Mesenchymal stem cell (in vitro differentiated cells and primary cell): ENCODE results near the gene CCDC38.
A peak's percentile ranks its signal among the peaks of the same experiment; 100 is the strongest.

ENCODE experiments used
- DNase-seq: peaks from one replicate; pipeline ENCODE4 v3.0.0-alpha.2; 2013
- H2AFZ ChIP-seq: one replicate; pipeline ENCODE4 v1.6.1; 2013; ENCODE audit warnings: low read depth, mild to moderate bottlenecking, control low read depth, inconsistent platforms, low read length, moderate library complexity
- H2AK5ac ChIP-seq: 2 replicates; pipeline ENCODE4 v1.6.1; 2013; ENCODE audit warnings: low read length, moderate library complexity, mild to moderate bottlenecking, inconsistent platforms; ENCODE audit not compliant: severe bottlenecking
- H2BK120ac ChIP-seq: one replicate; pipeline ENCODE4 v1.6.1; 2013; ENCODE audit warnings: low read depth, mild to moderate bottlenecking, inconsistent platforms, low read length, moderate library complexity
- H2BK12ac ChIP-seq, 2 experiments: one replicate each; pipeline ENCODE4 v1.6.1; 2013; ENCODE audit warnings: inconsistent platforms in 2 of 2, low read length in 2 of 2, mild to moderate bottlenecking in 2 of 2, moderate library complexity in 2 of 2, control low read depth in 1 of 2
- H2BK15ac ChIP-seq: one replicate; pipeline ENCODE4 v1.6.1; 2013; ENCODE audit warnings: mild to moderate bottlenecking, low read depth, inconsistent platforms; ENCODE audit not compliant: poor library complexity, severe bottlenecking
- H2BK5ac ChIP-seq: 2 replicates; pipeline ENCODE4 v1.6.1; 2013; ENCODE audit warnings: low read depth, mild to moderate bottlenecking, low read length, control low read depth, inconsistent platforms; ENCODE audit not compliant: poor library complexity, severe bottlenecking
- H3K14ac ChIP-seq, 2 experiments: one replicate each; pipeline ENCODE4 v1.6.1; 2013; ENCODE audit warnings: inconsistent platforms in 2 of 2, low read length in 2 of 2, control low read depth in 1 of 2, mild to moderate bottlenecking in 1 of 2, moderate library complexity in 1 of 2
- H3K18ac ChIP-seq, 2 experiments: one replicate each; pipeline ENCODE4 v1.6.1; 2013; ENCODE audit warnings: inconsistent platforms in 2 of 2, low read length in 2 of 2, control low read depth in 1 of 2, low read depth in 1 of 2, mild to moderate bottlenecking in 1 of 2
- H3K23ac ChIP-seq, 2 experiments: one replicate each; pipeline ENCODE4 v1.6.1; 2013; ENCODE audit warnings: inconsistent platforms in 2 of 2, low read length in 2 of 2, mild to moderate bottlenecking in 2 of 2, moderate library complexity in 2 of 2, control low read depth in 1 of 2
- H3K27ac ChIP-seq: 2 replicates; pipeline ENCODE4 v1.5.1; 2013; ENCODE audit warnings: mild to moderate bottlenecking, moderate library complexity, low read length, control low read depth, inconsistent platforms; ENCODE audit not compliant: poor library complexity, severe bottlenecking
- H3K27me3 ChIP-seq, 2 experiments: 2 replicates each; pipeline versions ENCODE4 v1.6.1 to v1.7.0; 2013; ENCODE audit warnings: low read length in 2 of 2, mild to moderate bottlenecking in 2 of 2, moderate library complexity in 2 of 2, control low read depth in 1 of 2, inconsistent platforms in 1 of 2; ENCODE audit not compliant: control insufficient read depth in 1 of 2, insufficient read depth in 1 of 2
- H3K36me3 ChIP-seq, 2 experiments: 2 replicates each; pipeline versions ENCODE4 v1.6.1 to v1.7.0; 2013; ENCODE audit warnings: low read length in 2 of 2, control low read depth in 1 of 2, inconsistent platforms in 1 of 2, low read depth in 1 of 2, mild to moderate bottlenecking in 1 of 2; ENCODE audit not compliant: insufficient read depth in 2 of 2, control insufficient read depth in 1 of 2
- H3K4ac ChIP-seq, 2 experiments: one replicate each; pipeline ENCODE4 v1.6.1; 2013; ENCODE audit warnings: inconsistent platforms in 2 of 2, low read length in 2 of 2, mild to moderate bottlenecking in 2 of 2, moderate library complexity in 2 of 2, control low read depth in 1 of 2, low read depth in 1 of 2
- H3K4me1 ChIP-seq: 2 replicates; pipeline ENCODE4 v1.6.1; 2013; ENCODE audit warnings: low read depth, low read length, control low read depth; ENCODE audit not compliant: control insufficient read depth, insufficient read depth
- H3K4me2 ChIP-seq: 2 replicates; pipeline ENCODE4 v1.6.1; 2013; ENCODE audit warnings: low read length, mild to moderate bottlenecking, inconsistent platforms; ENCODE audit not compliant: poor library complexity, severe bottlenecking
- H3K4me3 ChIP-seq, 2 experiments: 2 replicates each; pipeline versions ENCODE4 v1.5.1 to v1.7.0; 2013; ENCODE audit warnings: low read length in 2 of 2, mild to moderate bottlenecking in 2 of 2, control low read depth in 1 of 2, low read depth in 1 of 2; ENCODE audit not compliant: insufficient read depth in 1 of 2
- H3K79me1 ChIP-seq: replicated peaks from 2 replicates; pipeline ENCODE4 v1.6.1; 2013; ENCODE audit warnings: mild to moderate bottlenecking, control low read depth, low read length, inconsistent platforms; ENCODE audit not compliant: poor library complexity, severe bottlenecking
- H3K9ac ChIP-seq: 2 replicates; pipeline ENCODE4 v1.7.0; 2013; ENCODE audit warnings: mild to moderate bottlenecking, low read length, moderate library complexity
- H3K9me3 ChIP-seq: 2 replicates; pipeline ENCODE4 v1.7.0; 2013; ENCODE audit warnings: mild to moderate bottlenecking, low read length; ENCODE audit not compliant: control insufficient read depth
- H4K8ac ChIP-seq: one replicate; pipeline ENCODE4 v1.6.1; 2013; ENCODE audit warnings: inconsistent platforms, mild to moderate bottlenecking, low read length, moderate library complexity
- H4K91ac ChIP-seq: one replicate; pipeline ENCODE4 v1.6.1; 2013; ENCODE audit warnings: mild to moderate bottlenecking, low read length, inconsistent platforms
- WGBS: methylation state at CpG from one replicate; pipeline ENCODE4 v1.1.7; 2013; ENCODE audit warnings: mixed read lengths; 5-methylcytosine and 5-hydroxymethylcytosine counted together

CCDC38 gene

DNA sequence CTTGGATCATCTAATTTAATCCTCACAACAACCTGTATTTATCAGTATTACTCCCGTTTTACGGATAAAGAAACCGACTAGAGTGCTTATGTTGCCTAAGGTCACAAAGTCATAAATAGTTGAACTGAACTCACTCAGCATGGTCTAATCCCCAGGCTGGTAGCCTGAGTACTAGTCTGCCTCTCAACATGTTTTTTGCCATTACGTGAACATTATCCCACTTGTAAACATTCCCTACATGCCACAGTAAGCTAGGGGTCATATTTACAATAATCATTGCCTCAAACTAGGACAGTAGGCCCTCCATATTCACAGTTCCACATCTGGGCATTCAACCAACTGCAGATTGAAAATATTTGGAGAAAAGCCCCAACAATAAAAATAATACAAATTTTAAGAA is 71.5 kb downstream of the CCDC38 start:
- no peak overlapping the region for H3K4me3 ChIP-seq
- no peak overlapping the region for H3K14ac ChIP-seq
- no peak overlapping the region for H3K4ac ChIP-seq
- 90% methylated on average over 4 of the region's 4 CpGs for WGBS
- no peak overlapping the region for H3K23ac ChIP-seq
- peaks cover 6% of the 10 kb centered on the region for H3K79me1 ChIP-seq
- no peak overlapping the region for H2BK12ac ChIP-seq
- no peaks in the 10 kb centered on the region for H3K4me1 ChIP-seq
- no peak overlapping the region for H2AFZ ChIP-seq
- H3K9me3 ChIP-seq: no peaks in the 10 kb centered on the region
- DNase-seq: no peak
- no peak overlapping the region for H2AK5ac ChIP-seq
- no peak overlapping the region for H3K18ac ChIP-seq
- H2BK15ac ChIP-seq: no peak overlapping the region
- no peak overlapping the region for H2BK5ac ChIP-seq
- H4K91ac ChIP-seq: no peak overlapping the region
- no peak overlapping the region for H2BK120ac ChIP-seq
- H3K9ac ChIP-seq: no peak overlapping the region
- H4K8ac ChIP-seq: no peak overlapping the region
- no peak overlapping the region for H3K27ac ChIP-seq
- peaks cover 0 to 33% of the 10 kb centered on the region in 2 experiments for H3K36me3 ChIP-seq
- H3K27me3 ChIP-seq: no peaks in the 10 kb centered on the region
- no peak overlapping the region for H3K4me2 ChIP-seq

- no peak overlapping the region for H2BK5ac ChIP-seq
- no peak overlapping the region for H4K8ac ChIP-seq
- H3K9me3 ChIP-seq: no peaks in the 10 kb centered on the region
- peaks cover 7 to 68% of the 10 kb centered on the region in 2 experiments for H3K36me3 ChIP-seq
- no peak overlapping the region for H3K23ac ChIP-seq
- no peak overlapping the region for H3K27ac ChIP-seq
- H3K79me1 ChIP-seq: peaks cover 8% of the 10 kb centered on the region
- no peak overlapping the region for H2BK15ac ChIP-seq
- H4K91ac ChIP-seq: no peak overlapping the region
- H3K27me3 ChIP-seq: no peaks in the 10 kb centered on the region
- DNase-seq: no peak
- no peak overlapping the region for H2AK5ac ChIP-seq
- H3K9ac ChIP-seq: no peak overlapping the region
- H3K4ac ChIP-seq: no peak overlapping the region
- peaks cover 3% of the 10 kb centered on the region for H3K4me1 ChIP-seq
- H2BK12ac ChIP-seq: no peak overlapping the region
- no peak overlapping the region for H3K4me3 ChIP-seq
- no peak overlapping the region for H3K18ac ChIP-seq
- H2AFZ ChIP-seq: no peak overlapping the region
- no peak overlapping the region for H3K4me2 ChIP-seq
- no peak overlapping the region for H2BK120ac ChIP-seq
- no peak overlapping the region for H3K14ac ChIP-seq
Measured at GRCh38 chr12:95863337-95863736, 79.1 kb downstream of the CCDC38 start.

GRCh38 chr12:95862038-95862437 is 80.4 kb downstream of the CCDC38 start:
- no peak overlapping the region for H2AFZ ChIP-seq
- no peak overlapping the region for H3K4ac ChIP-seq
- H3K4me2 ChIP-seq: no peak overlapping the region
- no peak overlapping the region for H4K91ac ChIP-seq
- no peak overlapping the region for H2AK5ac ChIP-seq
- H3K23ac ChIP-seq: no peak overlapping the region
- H3K27ac ChIP-seq: no peak overlapping the region
- no peak overlapping the region for H4K8ac ChIP-seq
- H2BK120ac ChIP-seq: no peak overlapping the region
- H2BK12ac ChIP-seq: no peak overlapping the region
- no peak overlapping the region for H2BK5ac ChIP-seq
- peaks cover 7 to 58% of the 10 kb centered on the region in 2 experiments for H3K36me3 ChIP-seq
- no peaks in the 10 kb centered on the region for H3K9me3 ChIP-seq
- no peak overlapping the region for H3K9ac ChIP-seq
- no peak for DNase-seq
- H2BK15ac ChIP-seq: no peak overlapping the region
- peaks cover 4% of the 10 kb centered on the region for H3K79me1 ChIP-seq
- H3K4me3 ChIP-seq: no peak overlapping the region
- no peak overlapping the region for H3K18ac ChIP-seq
- no peaks in the 10 kb centered on the region for H3K27me3 ChIP-seq
- peaks cover 3% of the 10 kb centered on the region for H3K4me1 ChIP-seq
- H3K14ac ChIP-seq: no peak overlapping the region
- 100% methylated on average over 1 of the region's 3 CpGs for WGBS

DNA sequence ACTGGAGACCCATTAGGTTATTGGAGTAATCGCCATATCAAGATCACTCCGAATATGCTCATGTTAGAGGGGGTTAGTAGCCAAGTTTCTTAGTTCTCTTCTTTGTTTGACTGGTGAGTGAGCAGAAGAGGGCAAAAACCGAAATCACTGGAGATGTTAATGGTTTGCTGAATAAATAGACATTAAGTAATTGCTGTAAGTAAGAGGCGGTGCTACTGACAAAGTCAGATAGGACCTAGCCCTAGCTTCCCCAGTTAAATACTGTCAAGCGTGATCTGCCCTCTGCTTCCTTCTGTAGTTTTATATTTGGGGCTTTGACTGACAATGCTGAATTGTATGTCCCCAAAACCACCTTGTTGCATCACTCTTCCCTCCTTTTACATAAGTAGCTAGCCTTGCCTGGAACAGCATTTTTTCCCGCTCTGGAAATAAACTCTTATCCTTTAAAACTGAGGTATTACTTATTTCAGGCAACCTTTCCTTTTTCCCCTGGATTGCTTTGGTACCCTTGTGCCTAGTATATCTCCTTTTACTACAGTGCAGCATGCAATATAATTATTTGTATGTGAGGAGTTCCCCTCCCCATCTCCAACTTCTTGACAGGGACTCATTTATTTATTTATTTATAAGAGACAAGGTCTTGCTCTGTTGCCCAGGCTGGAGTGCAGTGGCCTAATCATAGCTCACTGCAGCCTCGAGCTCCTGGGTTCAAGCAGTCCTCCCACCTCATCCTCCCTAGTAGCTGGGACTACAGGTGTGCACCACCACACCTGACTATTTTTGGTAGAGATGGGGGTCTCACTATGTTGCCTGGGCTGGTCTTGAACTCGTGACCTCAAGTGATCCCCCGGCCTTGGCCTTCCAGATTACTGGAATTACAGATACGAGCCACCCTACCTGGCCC is 82.2 kb downstream of the CCDC38 start:
- H2BK120ac ChIP-seq: no peak overlapping the region
- peaks cover 3% of the 10 kb centered on the region for H3K4me1 ChIP-seq
- H3K36me3 ChIP-seq: peaks cover 7 to 42% of the 10 kb centered on the region in 2 experiments
- no peak for DNase-seq
- no peak overlapping the region for H3K27ac ChIP-seq
- H4K91ac ChIP-seq: no peak overlapping the region
- no peak overlapping the region for H2BK15ac ChIP-seq
- H3K27me3 ChIP-seq: no peaks in the 10 kb centered on the region
- H3K4me3 ChIP-seq: peak overlapping the region in 1 of 2 experiments; percentile 99
- peak overlapping the region; percentile 97 for H3K9ac ChIP-seq
- H3K18ac ChIP-seq: no peak overlapping the region
- H3K23ac ChIP-seq: no peak overlapping the region
- 77% methylated on average over 10 of the region's 10 CpGs for WGBS
- no peak overlapping the region for H2BK5ac ChIP-seq
- H3K14ac ChIP-seq: no peak overlapping the region
- no peaks in the 10 kb centered on the region for H3K9me3 ChIP-seq
- H3K4me2 ChIP-seq: peak overlapping the region; percentile 73
- peaks cover 4% of the 10 kb centered on the region for H3K79me1 ChIP-seq
- no peak overlapping the region for H4K8ac ChIP-seq
- no peak overlapping the region for H3K4ac ChIP-seq
- H2BK12ac ChIP-seq: no peak overlapping the region
- no peak overlapping the region for H2AK5ac ChIP-seq
- no peak overlapping the region for H2AFZ ChIP-seq
